Muscle layer of duodenum (tissue), 2 donors: ENCODE data around the gene FAM228B.

Source experiments
- H3K27ac ChIP-seq: one replicate; pipeline ENCODE4 v1.7.0; 2013; ENCODE audit warnings: mild to moderate bottlenecking, low read length
- H3K27me3 ChIP-seq: one replicate; pipeline ENCODE4 v1.7.0; 2013; ENCODE audit warnings: low read depth, mild to moderate bottlenecking, control low read depth, low read length
- H3K36me3 ChIP-seq, 2 donors: one replicate each; pipeline ENCODE4 v1.7.0; 2013; ENCODE audit warnings: low read length in 2 of 2, control low read depth in 1 of 2, mild to moderate bottlenecking in 1 of 2; ENCODE audit not compliant: insufficient read depth in 2 of 2, control insufficient read depth in 1 of 2
- H3K4me1 ChIP-seq, 2 donors: one replicate each; pipeline ENCODE4 v1.7.0; 2013; ENCODE audit warnings: low read length in 2 of 2, mild to moderate bottlenecking in 2 of 2, control low read depth in 1 of 2, moderate library complexity in 1 of 2; ENCODE audit not compliant: insufficient read depth in 2 of 2, control insufficient read depth in 1 of 2
- H3K4me3 ChIP-seq, 2 donors: one replicate each; pipeline ENCODE4 v1.7.0; 2013; ENCODE audit warnings: low read length in 2 of 2, low read depth in 1 of 2, mild to moderate bottlenecking in 1 of 2
- H3K9me3 ChIP-seq, 2 donors: one replicate each; pipeline ENCODE4 v1.7.0; 2013; ENCODE audit warnings: low read length in 2 of 2, control low read depth in 1 of 2, mild to moderate bottlenecking in 1 of 2; ENCODE audit not compliant: control insufficient read depth in 1 of 2
- donor health status: healthy.

The FAM228B gene

DNA sequence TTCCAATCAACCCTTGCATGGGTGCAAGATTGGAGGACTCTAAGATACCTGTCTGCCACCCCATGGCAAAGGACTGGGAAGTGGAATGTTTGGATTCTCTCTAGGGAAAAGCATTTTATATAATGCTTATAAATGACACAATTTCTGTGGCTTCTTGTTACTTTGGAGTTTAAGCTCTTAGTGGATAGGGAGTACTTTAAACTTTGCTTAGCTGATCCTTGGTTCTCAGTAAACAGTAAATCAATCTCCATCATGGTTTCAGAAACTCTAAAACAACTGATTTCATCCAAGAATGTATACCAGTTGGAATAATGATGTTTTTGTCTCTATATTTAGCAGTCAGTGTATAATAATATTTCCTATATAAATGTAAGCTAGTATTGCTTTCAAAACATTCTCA is 37.5 kb downstream of the FAM228B start:
- H3K4me1 ChIP-seq, result no peaks in the 10 kb centered on the region
- no peak overlapping the region for H3K27ac ChIP-seq
- peaks cover 0 to 6% of the 10 kb centered on the region in 2 donors for H3K36me3 ChIP-seq
- H3K4me3 ChIP-seq, result no peak overlapping the region
- no peaks in the 10 kb centered on the region for H3K27me3 ChIP-seq
- H3K9me3 ChIP-seq, result peaks cover 0 to 3% of the 10 kb centered on the region in 2 donors

GRCh38 chr2:24162494-24162893 is 39.2 kb downstream of the FAM228B start:
- Histone ChIP-seq H3K36me3 (peaks cover 0 to 6% of the 10 kb centered on the region in 2 donors), H3K27ac (no peak overlapping the region), H3K4me3 (no peak overlapping the region), H3K9me3 (peaks cover 0 to 3% of the 10 kb centered on the region in 2 donors), H3K27me3 (no peaks in the 10 kb centered on the region), H3K4me1 (no peaks in the 10 kb centered on the region)

DNA sequence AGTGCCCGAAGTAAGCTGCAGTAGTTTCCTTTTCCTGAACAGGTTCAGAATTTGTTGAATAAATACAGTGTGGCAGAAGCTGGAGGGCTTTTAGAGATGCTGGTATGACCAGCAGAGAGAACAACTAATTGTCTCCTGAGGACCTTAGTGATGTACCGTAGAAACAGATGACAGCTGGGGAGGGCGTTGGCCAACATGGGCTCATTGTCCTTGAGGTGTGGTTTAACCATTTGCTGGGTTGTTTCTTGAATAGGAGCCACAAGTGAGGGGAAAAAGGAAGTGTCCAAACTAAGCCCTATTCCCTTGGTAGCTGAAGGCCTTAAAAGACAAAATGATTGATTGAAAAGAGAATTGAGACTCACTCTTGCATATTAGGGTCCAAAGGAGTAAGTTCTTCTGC is 39.9 kb downstream of the FAM228B start:
- no peak overlapping the region for H3K27ac ChIP-seq
- no peaks in the 10 kb centered on the region for H3K27me3 ChIP-seq
- peaks cover 0 to 3% of the 10 kb centered on the region in 2 donors for H3K9me3 ChIP-seq
- H3K4me1 ChIP-seq, result no peaks in the 10 kb centered on the region
- H3K36me3 ChIP-seq, result peaks cover 0 to 6% of the 10 kb centered on the region in 2 donors
- no peak overlapping the region for H3K4me3 ChIP-seq

DNA sequence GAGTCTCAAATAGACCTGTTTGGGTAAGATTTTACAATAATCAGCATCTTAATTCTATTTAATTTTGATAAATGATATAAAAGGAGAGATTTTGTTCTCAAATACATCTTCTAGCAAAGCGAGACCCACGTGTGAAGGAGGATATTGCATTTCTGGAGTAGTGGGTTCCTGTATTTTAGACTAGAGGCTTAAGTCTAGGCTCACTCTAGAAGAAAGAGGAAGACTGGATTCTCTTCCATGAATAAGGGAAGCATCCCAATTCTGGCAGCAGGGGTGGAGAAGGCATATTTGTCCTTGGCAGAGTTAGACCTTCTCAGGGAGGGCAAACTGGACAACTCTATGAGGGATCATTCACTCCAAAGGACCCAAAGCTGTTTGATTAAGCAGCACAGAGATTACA is 40.3 kb downstream of the FAM228B start:
- Histone ChIP-seq H3K36me3 (peaks cover 0 to 6% of the 10 kb centered on the region in 2 donors), H3K4me1 (no peaks in the 10 kb centered on the region), H3K27me3 (no peaks in the 10 kb centered on the region), H3K27ac (no peak overlapping the region), H3K9me3 (peaks cover 0 to 3% of the 10 kb centered on the region in 2 donors), H3K4me3 (no peak overlapping the region)

DNA sequence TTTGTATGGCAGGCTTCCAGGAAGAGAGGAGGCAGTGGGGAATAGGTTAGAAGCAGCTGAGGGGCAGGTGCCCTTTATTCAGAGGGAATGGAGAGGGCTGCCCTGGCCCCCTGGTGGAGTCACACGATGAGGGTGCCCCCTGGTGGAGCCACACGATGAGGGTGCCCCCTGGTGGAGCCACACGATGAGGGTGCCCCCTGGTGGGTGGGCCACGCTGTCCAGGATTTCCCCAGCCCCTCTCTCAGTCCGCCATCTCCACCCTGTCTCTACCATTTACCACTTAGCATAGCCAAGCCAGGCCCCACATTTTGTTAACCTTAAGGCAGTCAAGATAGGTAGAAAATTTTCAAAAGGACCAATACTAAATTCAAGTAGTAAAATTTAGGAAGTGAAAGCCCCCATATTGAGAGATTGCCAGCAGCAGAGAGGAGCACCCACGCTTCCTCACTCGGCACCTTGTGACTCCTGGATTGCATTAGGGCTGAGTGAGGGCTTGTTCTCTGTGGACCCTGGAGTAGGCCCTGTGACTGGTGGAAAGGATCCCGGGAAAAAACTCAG is 41.2 kb downstream of the FAM228B start:
- no peak overlapping the region for H3K4me3 ChIP-seq
- peaks cover 0 to 3% of the 10 kb centered on the region in 2 donors for H3K9me3 ChIP-seq
- H3K27ac ChIP-seq, result no peak overlapping the region
- H3K4me1 ChIP-seq, result no peaks in the 10 kb centered on the region
- no peaks in the 10 kb centered on the region for H3K27me3 ChIP-seq
- H3K36me3 ChIP-seq, result peaks cover 0 to 6% of the 10 kb centered on the region in 2 donors

GRCh38 chr2:24169023-24169422 is 45.8 kb downstream of the FAM228B start:
- Histone ChIP-seq H3K27me3 (no peaks in the 10 kb centered on the region), H3K4me1 (no peaks in the 10 kb centered on the region)

GRCh38 chr2:24174851-24175277 is 51.6 kb downstream of the FAM228B start, which contains the start of gene FAM228A:
Gene FAM228A, plus strand, starts transcription at chr2:24175053. Its CDS starts 428 bp downstream, at chr2:24175481.
- Histone ChIP-seq H3K27me3 (no peaks in the 10 kb centered on the region), H3K36me3 (no peaks in the 10 kb centered on the region), H3K4me3 (peak within 1 kb of the TSS; percentile 31 to 48), H3K9me3 (no peaks in the 10 kb centered on the region), H3K4me1 (no peaks in the 10 kb centered on the region), H3K27ac (peak within 1 kb of the TSS; percentile 51)

More at GRCh38 chr2:24169023-24169422, 45.8 kb downstream of the FAM228B start:
- Histone ChIP-seq H3K27ac (no peak overlapping the region), H3K36me3 (no peaks in the 10 kb centered on the region), H3K9me3 (no peaks in the 10 kb centered on the region), H3K4me3 (no peak overlapping the region)

DNA sequence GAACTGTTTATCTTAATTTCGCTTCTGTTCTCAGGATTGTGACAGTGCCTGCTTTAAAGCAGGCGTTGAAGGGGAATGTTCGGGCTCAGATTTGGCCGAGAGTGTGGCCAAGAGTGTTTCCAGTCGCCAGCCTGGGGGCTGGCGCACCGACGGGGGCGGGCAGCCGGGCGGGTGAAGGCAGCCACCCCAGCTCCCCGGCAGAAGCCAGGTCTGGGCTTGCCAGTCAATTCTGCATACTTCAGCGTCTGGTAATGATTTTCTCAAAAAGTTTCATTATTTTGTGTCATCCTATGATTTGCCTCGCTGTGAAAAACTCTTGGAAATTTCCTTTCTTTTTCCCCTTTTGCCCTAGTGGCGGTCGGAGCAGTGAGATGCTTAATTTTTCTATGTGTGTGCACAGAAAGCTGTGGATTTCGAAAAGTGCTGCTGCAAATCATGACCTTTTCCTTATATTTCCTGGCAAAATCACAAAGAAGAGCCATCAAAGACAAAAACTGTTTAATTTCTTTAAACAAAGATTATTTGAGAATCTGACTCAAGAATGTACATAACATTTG is 52.4 kb downstream of the FAM228B start:
- H3K27ac ChIP-seq, result peak overlapping the region; percentile 51
- no peaks in the 10 kb centered on the region for H3K36me3 ChIP-seq
- H3K27me3 ChIP-seq, result no peaks in the 10 kb centered on the region
- peak overlapping the region; percentile 31 to 48 for H3K4me3 ChIP-seq
- no peaks in the 10 kb centered on the region for H3K4me1 ChIP-seq
- no peaks in the 10 kb centered on the region for H3K9me3 ChIP-seq

DNA sequence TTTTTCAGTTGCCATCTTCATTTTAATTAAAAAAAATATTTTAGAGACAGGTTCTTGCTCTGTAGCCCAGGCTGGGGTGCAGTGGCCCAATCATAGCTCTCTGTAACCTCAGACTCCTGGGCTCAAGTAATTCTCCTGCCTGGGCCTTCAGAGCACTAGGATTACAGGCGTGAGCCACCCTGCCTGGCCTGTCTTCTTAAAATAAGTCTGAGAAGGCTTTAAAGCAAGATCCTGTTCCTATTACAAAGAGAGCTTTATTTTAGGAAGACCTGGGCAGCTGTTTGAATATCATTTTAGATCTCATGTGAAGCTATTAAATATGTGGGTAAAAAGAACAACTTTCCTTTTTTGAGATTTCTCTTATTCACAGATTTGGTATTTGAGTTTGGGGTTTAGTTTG is 53.1 kb downstream of the FAM228B start:
- no peaks in the 10 kb centered on the region for H3K27me3 ChIP-seq
- no peaks in the 10 kb centered on the region for H3K9me3 ChIP-seq
- H3K27ac ChIP-seq, result no peak overlapping the region
- H3K36me3 ChIP-seq, result no peaks in the 10 kb centered on the region
- H3K4me3 ChIP-seq, result no peak overlapping the region
- H3K4me1 ChIP-seq, result no peaks in the 10 kb centered on the region

GRCh38 chr2:24179683-24180082 is 56.4 kb downstream of the FAM228B start:
- Histone ChIP-seq H3K27me3 (no peaks in the 10 kb centered on the region), H3K9me3 (no peaks in the 10 kb centered on the region), H3K4me3 (no peak overlapping the region), H3K36me3 (no peaks in the 10 kb centered on the region), H3K27ac (no peak overlapping the region), H3K4me1 (no peaks in the 10 kb centered on the region)

- Histone ChIP-seq H3K4me1 (no peaks in the 10 kb centered on the region), H3K9me3 (no peaks in the 10 kb centered on the region), H3K36me3 (no peaks in the 10 kb centered on the region), H3K4me3 (no peak overlapping the region), H3K27me3 (no peaks in the 10 kb centered on the region), H3K27ac (no peak overlapping the region)
These were observed 58.6 kb downstream of the FAM228B start for GRCh38 chr2:24181849-24182248.

DNA sequence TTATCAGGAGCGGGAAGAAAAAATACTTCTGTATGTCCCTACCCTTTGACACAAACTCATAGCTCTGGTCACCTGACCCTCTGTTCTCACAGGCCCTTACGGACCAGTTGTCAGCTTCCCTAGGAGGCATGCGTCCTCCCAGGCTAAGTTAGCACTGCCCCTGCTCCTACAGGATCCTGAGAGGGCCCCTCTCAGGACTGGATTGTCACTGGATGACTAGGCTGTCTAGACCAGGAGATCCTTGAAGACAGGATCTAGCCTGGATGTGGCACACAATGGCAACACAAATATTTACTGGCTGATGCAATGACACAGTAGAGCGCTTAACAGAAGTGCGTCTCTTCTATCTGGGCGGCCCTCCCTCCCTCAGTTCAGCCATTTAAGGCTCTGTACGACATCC is 59.2 kb downstream of the FAM228B start:
- no peaks in the 10 kb centered on the region for H3K27me3 ChIP-seq
- H3K9me3 ChIP-seq, result no peaks in the 10 kb centered on the region
- H3K27ac ChIP-seq, result no peak overlapping the region
- no peak overlapping the region for H3K4me3 ChIP-seq
- H3K4me1 ChIP-seq, result no peaks in the 10 kb centered on the region
- H3K36me3 ChIP-seq, result peaks cover 0 to 6% of the 10 kb centered on the region in 2 donors
